Activated CD4-positive, alpha-beta T cell treated with anti-CD3 and anti-CD28 coated beads, Interleukin-2, amount 50 U/mL, for 24 hours (primary cell): ENCODE data around the gene TRMT61B.

ENCODE experiments used
- DNase-seq, 2 donors: peaks; one replicate each; pipeline ENCODE4 v3.0.0-alpha.2; 2020; ENCODE audit warnings: low read depth in 1 of 2, low spot score in 1 of 2

Gene TRMT61B

DNA sequence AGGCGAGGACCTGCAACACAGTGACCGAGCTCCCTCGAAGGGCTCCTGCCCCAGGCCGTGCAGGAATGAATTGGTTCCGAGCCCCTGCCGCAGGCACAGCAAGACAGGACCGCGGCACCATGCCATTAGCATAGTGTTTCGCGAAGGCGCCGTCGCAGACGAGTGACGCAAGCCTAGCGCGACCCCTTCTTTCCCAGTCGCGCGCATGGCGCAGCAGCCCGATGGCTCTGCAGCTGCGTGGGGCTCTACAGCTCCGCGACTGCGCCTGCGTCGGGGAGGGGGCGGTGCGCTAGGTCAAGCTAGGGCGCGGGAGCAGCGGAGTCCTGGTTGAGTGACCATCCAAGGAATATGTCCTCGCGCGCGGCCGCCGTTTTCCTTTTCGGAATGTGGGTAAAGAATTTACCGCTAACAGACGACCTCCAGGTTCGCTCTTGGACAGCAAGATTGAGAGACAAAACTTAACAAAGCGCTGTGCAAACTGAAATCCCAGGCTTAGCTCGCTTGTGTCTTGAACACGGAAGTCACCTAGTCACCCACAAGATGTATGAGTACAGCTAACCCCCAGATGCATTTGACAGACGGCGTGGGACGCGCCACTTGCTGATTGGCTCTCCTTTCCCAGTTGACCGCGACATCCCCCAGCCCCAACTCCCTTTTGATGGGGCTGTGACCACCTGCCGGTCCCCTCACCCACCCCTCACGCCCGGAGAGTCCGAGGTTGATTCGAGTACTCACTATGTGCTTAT, at the start of gene TRMT61B:
Gene TRMT61B, minus strand, starts transcription at position 164 of the 746 bp plus-strand sequence. Its CDS starts 32 bp downstream, at position 132.
- DNase-seq = peak; percentile 95 to 96

DNA sequence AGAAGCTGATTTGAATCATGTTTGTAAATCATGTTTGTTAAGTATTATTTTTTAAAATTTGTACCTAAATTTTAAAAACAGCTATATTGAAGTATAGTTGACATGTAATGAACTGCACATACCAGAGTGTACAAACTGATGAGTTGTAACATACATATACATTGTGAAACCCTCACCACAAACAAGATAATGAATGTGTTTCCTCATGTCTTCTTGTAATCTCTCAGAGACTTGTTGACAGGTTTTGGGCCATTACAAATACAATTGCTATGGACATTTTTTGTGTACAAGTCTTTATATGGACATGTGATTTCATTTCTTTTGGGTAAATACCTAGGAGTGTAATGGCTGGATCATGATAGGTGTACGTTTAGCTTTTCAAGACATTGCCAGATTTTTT, 45.8 kb upstream of the TRMT61B start:
- DNase-seq = no peak

DNA sequence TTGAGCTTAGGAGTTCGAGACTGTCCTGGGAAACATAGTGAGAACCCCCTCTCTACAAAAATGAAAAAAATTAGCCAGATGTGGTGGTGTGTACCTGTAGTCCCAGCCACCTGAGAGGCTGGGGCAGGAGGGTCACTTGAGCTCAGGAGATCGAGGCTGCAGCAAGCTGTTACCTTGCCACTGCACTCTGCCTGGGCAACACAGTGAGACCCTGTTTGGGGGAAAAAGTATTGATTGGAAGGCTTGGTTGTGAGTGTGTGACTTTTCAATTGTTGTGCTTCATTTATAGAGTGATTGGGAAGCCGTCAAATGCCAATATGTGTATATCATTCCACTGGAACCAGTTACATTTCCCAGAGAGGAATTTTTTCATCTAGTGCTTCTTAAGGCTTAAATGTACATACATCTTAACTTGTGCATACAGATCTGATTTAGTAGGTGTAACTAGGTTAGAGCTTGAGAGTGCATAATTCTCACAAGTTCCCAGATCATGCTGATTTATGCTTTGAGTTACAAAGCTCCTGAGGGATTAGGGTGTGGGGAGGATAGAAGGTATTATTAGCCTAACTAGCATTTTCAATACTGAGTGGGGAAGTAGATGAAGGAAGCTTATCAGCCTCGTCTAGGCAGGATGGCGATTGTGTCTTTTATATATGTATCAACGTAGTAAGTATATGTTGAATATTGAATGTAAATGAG, 39.7 kb upstream of the TRMT61B start:
- no peak for DNase-seq

GRCh38 chr2:28908172-28908571, 38.1 kb upstream of the TRMT61B start:
- DNase-seq = no peak

DNA sequence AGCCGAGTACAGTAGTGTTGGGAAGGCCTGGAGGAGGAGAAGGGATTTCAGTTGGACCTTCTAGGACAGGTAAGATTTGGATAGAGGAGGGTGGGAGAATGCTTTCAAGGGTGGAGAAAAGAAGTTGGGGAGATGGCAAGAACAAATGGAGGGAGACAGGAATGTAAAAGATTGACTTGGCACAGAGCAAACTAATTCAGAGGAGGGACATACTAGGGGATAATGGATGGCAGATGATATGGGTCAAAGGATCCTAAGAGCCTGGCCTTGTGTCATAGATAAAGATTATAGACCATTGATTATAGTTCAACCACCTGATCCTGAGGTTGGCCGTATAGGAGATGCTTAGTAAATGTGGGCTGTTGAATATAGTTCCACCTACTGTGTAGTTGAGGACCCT, 36.7 kb upstream of the TRMT61B start:
- DNase-seq = no peak

- no peak for DNase-seq
Measured at GRCh38 chr2:28906376-28906775, 36.3 kb upstream of the TRMT61B start.

DNA sequence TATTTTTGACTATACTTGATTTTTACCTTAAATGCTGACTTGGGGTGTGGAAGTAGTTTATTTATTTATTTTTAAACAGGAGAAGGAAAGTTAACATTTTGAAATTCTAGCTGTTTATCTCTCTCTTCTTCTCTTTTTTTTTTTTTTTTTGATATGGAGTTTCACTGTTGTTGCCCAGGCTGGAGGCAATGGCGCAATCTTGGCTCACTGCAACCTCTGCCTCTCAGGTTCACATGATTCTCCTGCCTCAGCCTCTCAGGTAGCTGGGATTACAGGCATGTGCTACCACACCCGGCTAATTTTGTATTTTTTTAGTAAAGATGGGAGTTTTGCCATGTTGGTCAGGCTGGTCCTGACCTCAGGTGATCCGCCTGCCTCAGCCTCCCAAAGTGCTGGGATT, 35.4 kb upstream of the TRMT61B start:
- DNase-seq = no peak

DNA sequence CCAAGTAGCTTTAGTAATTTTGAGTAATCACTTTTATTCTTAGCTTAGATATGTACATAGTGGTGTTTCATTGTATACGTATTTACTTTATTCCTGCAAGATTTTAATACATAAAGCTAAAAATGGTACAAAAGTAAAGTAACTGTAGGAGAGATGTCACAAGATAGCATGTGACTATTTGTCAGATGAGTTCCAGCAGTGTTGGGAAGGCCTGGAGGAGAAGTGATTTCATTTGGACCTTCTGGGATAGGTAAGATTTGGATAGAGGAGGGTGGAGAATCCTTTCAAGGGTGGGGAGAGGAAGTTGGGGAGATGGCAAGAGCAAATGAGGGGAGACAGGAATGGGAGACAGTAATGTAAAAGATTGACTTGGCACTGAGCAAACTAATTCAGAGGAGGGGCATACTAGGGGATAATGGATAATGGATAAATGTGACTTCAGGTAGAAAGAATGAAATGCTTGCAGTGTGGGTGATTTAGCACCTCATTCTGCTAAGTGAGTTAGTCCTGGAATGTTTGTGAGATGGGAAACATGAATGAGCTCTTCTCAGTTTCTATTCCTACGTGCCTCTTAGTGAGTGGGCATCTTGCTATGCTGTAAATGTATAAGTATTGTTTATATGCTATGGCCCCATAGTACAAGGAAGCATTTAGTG, 34.8 kb upstream of the TRMT61B start:
- DNase-seq = no peak

DNA sequence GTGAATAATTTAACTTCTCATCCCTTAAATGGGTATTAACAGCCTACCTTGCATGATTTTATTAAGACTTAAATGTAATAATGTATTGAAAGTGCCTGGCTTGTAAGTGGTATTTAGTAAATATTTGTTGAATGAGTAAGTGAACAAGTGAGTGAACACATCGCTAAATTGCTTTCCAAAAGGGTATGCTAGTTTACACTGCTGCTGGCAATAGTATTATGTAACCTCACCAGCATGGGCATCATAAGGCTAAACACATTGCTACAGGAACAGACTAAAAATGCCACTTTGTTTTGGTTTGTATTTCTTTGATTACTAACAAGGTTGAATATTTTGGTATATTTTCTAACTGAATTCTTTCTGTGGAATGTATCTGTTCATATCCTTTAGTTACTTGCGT, 34.2 kb upstream of the TRMT61B start:
- no peak for DNase-seq

- no peak for DNase-seq
Measured at GRCh38 chr2:28902584-28902983, 32.5 kb upstream of the TRMT61B start.

DNA sequence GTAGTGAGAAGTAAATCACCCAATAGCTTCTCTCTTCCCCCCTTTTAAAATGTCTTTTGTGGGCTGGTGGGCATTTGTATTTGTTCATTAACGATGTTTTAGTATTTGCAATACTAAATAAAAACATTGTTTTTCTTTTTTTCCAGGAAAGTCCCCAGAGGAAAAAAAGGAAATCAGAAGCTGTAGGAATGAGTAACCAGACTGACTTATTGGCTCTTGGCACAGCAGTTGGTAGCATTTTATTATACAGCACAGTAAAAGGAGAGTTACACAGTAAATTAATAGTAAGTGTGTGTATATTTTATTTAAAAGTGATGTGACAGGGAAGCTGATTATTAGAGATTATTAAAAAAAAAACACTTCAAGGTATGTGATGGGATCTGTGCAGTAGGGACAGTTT, 31.7 kb upstream of the TRMT61B start:
- no peak for DNase-seq

GRCh38 chr2:28901202-28901601, 31.1 kb upstream of the TRMT61B start:
- DNase-seq = no peak

GRCh38 chr2:28898048-28898447, 27.9 kb upstream of the TRMT61B start:
- DNase-seq = no peak

- no peak for DNase-seq
Measured at GRCh38 chr2:28896906-28897305, 26.8 kb upstream of the TRMT61B start.

DNA sequence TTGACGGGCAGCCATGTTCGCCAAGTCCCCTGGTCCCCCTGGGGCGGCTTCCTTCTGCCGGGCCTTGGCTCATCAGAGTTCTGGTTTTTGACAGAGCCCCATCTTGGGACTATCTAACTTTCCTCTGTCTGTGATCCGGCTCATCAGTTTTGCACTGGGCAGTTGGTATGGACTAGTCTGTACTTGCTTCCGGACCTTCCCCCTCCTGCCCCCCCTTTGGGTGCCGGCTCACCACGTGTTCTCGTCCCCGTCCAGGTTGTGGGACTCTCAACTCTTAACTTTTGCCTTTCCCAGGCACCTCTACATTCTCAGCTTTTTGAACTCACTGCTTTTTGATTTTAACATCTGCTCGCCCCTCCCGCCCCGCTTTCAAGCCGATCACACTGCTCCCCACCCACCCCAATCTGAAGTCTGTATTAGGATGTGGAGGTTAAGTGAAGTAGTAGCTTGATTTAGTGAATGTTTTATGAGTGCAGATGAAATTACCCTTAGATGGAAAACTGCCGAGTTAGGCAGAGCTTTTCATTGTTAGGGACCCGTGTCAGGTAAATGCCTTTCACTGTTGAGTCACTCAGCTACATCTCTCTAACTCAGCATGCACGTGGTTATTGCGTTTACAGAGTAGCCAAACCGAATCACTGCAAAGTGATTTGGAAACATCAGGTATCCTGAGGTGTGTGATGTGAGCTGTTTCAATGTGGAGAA, 25.2 kb upstream of the TRMT61B start:
- peak; percentile 33 to 41 for DNase-seq

- peak; percentile 94 to 95 for DNase-seq
Measured at GRCh38 chr2:28894470-28895188, 24.5 kb upstream of the TRMT61B start, which contains the start of gene WDR43. Gene WDR43, plus strand, starts transcription at chr2:28894667. Its CDS starts 32 bp downstream, at chr2:28894699.

- no peak for DNase-seq
Measured at GRCh38 chr2:28893488-28893887, 23.4 kb upstream of the TRMT61B start.

DNA sequence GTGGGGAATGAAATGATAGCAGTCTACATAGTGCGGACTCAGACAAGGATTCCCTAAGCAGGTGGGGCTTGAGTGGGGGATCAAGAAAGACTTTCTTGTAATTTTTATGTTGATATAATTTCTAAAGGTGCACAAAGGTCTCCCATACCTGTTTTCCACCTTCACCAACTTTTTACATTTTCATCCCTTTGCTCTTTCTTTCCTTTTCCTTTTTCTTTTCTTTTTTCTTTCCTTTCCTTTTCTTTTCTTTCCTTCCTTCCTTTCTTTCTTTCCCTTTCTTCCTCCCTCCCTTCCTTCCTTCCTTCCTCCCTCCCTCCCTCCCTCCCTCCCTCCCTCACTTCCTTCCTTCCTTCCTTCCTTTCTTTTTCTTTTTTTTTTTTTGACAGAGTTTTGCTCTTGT, 10.1 kb upstream of the TRMT61B start:
- no peak for DNase-seq

GRCh38 chr2:28871620-28872019, 1.5 kb upstream of the TRMT61B start:
- DNase-seq = no peak

GRCh38 chr2:28869494-28870145, 489 bp downstream of the TRMT61B start:
- no peak for DNase-seq
